ENCODE data around the gene SLC38A1. TPM values are rescaled to one million over a fixed set of nuclear protein-coding genes. Genes with fewer than 3 reads are reported as not detected.
A peak's percentile ranks its signal among the peaks of the same experiment; 100 is the strongest.
"Not testable (repeated sequence)": the region's sequence is repeated elsewhere in the genome, so short reads cannot be mapped to it uniquely, and the experiment has no call there.

Gene SLC38A1
- total RNA-seq, 2 donors from 2014 or later: 79.6 to 116 TPM

- Histone ChIP-seq H3K9me3 (no peaks in the 10 kb centered on the region), H3K27ac (no peak overlapping the region), H3K36me3 (no peaks in the 10 kb centered on the region), H3K4me1 (peaks cover 0 to 7% of the 10 kb centered on the region in 2 donors), H3K27me3 (no peaks in the 10 kb centered on the region), H3K4me3 (no peak overlapping the region)
- no peak for DNase-seq (ENCODE audit: low spot score)
- no peak for TF ChIP-seq CTCF (IDR thresholded peaks at IDR 0.05)
Measured at GRCh38 chr12:46299851-46300250, 31.0 kb upstream of the SLC38A1 start.

- Histone ChIP-seq H3K36me3 (no peaks in the 10 kb centered on the region), H3K27ac (no peak overlapping the region), H3K4me3 (no peak overlapping the region), H3K4me1 (peaks cover 0 to 7% of the 10 kb centered on the region in 2 donors), H3K27me3 (no peaks in the 10 kb centered on the region), H3K9me3 (no peaks in the 10 kb centered on the region)
- TF ChIP-seq CTCF (IDR thresholded peaks at IDR 0.05): no peak
- no peak for DNase-seq (ENCODE audit: low spot score)
Measured at GRCh38 chr12:46298261-46298660, 29.4 kb upstream of the SLC38A1 start.

- Histone ChIP-seq H3K27me3 (no peaks in the 10 kb centered on the region), H3K4me3 (no peak overlapping the region), H3K27ac (no peak overlapping the region), H3K9me3 (no peaks in the 10 kb centered on the region), H3K36me3 (no peaks in the 10 kb centered on the region), H3K4me1 (peaks cover 0 to 7% of the 10 kb centered on the region in 2 donors)
- no peak for TF ChIP-seq CTCF (IDR thresholded peaks at IDR 0.05)
- DNase-seq (ENCODE audit: low spot score): no peak
Measured at GRCh38 chr12:46296822-46297221, 28.0 kb upstream of the SLC38A1 start.

GRCh38 chr12:46292754-46293402 is 24.0 kb upstream of the SLC38A1 start:
- Histone ChIP-seq H3K27ac (no peak overlapping the region), H3K9me3 (no peaks in the 10 kb centered on the region), H3K4me1 (no peaks in the 10 kb centered on the region), H3K27me3 (no peaks in the 10 kb centered on the region), H3K36me3 (no peaks in the 10 kb centered on the region), H3K4me3 (no peak overlapping the region)
- peak in 1 of 2 donors; percentile 26 for TF ChIP-seq CTCF (IDR thresholded peaks at IDR 0.05)
- no peak for DNase-seq (ENCODE audit: low spot score)

DNA sequence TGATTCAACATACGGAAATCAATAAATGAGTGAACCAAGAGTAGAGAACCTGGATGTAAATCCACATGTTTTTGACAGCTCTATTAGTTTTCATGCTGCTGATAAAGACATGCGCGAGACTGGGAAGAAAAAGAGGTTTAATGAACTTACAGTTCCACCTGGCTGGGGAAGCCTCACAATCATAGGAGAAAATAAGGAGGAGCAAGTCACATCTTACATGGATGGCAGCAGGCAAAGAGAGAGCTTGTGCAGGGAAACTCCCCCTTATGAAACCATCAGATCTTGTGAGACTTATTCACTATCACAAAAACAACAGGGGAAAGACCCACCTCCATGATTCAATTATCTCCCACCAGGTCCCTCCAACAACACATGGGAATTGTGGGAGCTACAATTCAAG is 23.1 kb upstream of the SLC38A1 start:
- not testable (repeated sequence) for H3K4me1 ChIP-seq; H3K27ac ChIP-seq; DNase-seq (ENCODE audit: low spot score); H3K36me3 ChIP-seq; H3K9me3 ChIP-seq; H3K27me3 ChIP-seq; H3K4me3 ChIP-seq

GRCh38 chr12:46285177-46285576 is 16.3 kb upstream of the SLC38A1 start:
- not testable (repeated sequence) for H3K27me3 ChIP-seq; DNase-seq (ENCODE audit: low spot score); H3K27ac ChIP-seq; H3K4me1 ChIP-seq; H3K4me3 ChIP-seq; H3K36me3 ChIP-seq
- peaks cover 12 to 43% of the 10 kb centered on the region in 2 donors for H3K9me3 ChIP-seq

DNA sequence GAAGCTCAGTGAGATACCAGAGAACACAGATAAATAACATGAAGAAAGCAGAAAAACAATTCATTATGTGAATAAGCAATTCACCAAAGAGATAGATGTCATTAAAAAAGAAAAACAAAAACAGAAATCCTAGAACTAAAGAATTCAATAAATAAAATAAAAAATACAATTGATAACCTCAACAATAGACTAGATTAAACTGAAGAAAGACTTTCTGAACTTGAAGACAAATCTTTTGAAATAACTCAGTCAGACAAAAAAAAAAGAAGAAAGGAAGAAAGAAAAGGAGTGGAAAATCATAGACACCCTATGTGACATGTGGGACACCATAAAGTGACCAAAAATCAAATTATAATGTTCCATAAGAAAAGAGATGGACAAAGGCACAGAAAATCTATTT is 14.0 kb upstream of the SLC38A1 start:
- no peaks in the 10 kb centered on the region for H3K27me3 ChIP-seq
- H3K4me3 ChIP-seq: no peak overlapping the region
- DNase-seq (ENCODE audit: low spot score): no peak
- no peaks in the 10 kb centered on the region for H3K4me1 ChIP-seq
- H3K36me3 ChIP-seq: no peaks in the 10 kb centered on the region
- H3K9me3 ChIP-seq: peaks cover 12 to 43% of the 10 kb centered on the region in 2 donors
- H3K27ac ChIP-seq: no peak overlapping the region
- TF ChIP-seq CTCF (IDR thresholded peaks at IDR 0.05): no peak
